Activated T-helper 17 cell treated with anti-CD3 and anti-CD28 coated beads, Interleukin-2, amount 50 U/mL, for 72 hours (primary cell): ENCODE data around the gene BCL6B. TPM values are rescaled to one million over a fixed set of nuclear protein-coding genes. Genes with fewer than 3 reads are reported as not detected.
"Not testable (repeated sequence)": the region's sequence is repeated elsewhere in the genome, so short reads cannot be mapped to it uniquely, and the experiment has no call there.

Experiments
- ATAC-seq: fragments of 150-1000 bp; cut with Tn5 transposase; replicated peaks from 2 replicates; pipeline ENCODE4 v1.10.0; 2021; ENCODE audit warnings: mild to moderate bottlenecking, moderate library complexity
- H3K27ac Mint-ChIP-seq: one replicate; pipeline ENCODE4 v1.8.0; 2022; ENCODE audit warnings: mixed read lengths
- H3K27me3 Mint-ChIP-seq: one replicate; pipeline ENCODE4 v1.8.0; 2022; ENCODE audit warnings: mixed read lengths
- H3K36me3 Mint-ChIP-seq: one replicate; pipeline ENCODE4 v1.8.0; 2022; ENCODE audit warnings: low read depth, mild to moderate bottlenecking, mixed read lengths
- H3K4me1 Mint-ChIP-seq: one replicate; pipeline ENCODE4 v1.8.0; 2022; ENCODE audit warnings: mixed read lengths
- H3K4me3 Mint-ChIP-seq: one replicate; pipeline ENCODE4 v1.8.0; 2022; ENCODE audit warnings: mild to moderate bottlenecking, mixed read lengths
- H3K9me3 Mint-ChIP-seq: one replicate; pipeline ENCODE4 v1.8.0; 2022; ENCODE audit warnings: mixed read lengths
- total RNA-seq, 2 donors: library from RNA; stranded (reverse); gene quantifications; one replicate each; pipeline ENCODE4 v1.2.3, GENCODE V29; 2022

The BCL6B gene
- total RNA-seq, 2 donors from 2014 or later = 0.50 to 2.3 TPM

GRCh38 chr17:7046725-7047397 is 24.0 kb downstream of the BCL6B start:
- Mint-ChIP-seq H3K27ac (peak overlapping the region; percentile 98), H3K36me3 (peaks cover 15% of the 10 kb centered on the region), H3K4me3 (peak overlapping the region; percentile 88), H3K4me1 (peaks cover 24% of the 10 kb centered on the region)
- ATAC-seq = peak; percentile 23
- H3K9me3 Mint-ChIP-seq, H3K27me3 Mint-ChIP-seq: not testable (repeated sequence)

GRCh38 chr17:7047566-7047965 is 24.7 kb downstream of the BCL6B start:
- peak; percentile 86 for ATAC-seq
- Mint-ChIP-seq H3K36me3 (peaks cover 15% of the 10 kb centered on the region), H3K4me1 (peaks cover 24% of the 10 kb centered on the region), H3K9me3 (no peaks in the 10 kb centered on the region), H3K27me3 (no peaks in the 10 kb centered on the region), H3K4me3 (peak overlapping the region; percentile 88), H3K27ac (peak overlapping the region; percentile 98)

GRCh38 chr17:7048968-7049367 is 26.1 kb downstream of the BCL6B start:
- Mint-ChIP-seq H3K27me3 (no peaks in the 10 kb centered on the region), H3K9me3 (no peaks in the 10 kb centered on the region), H3K27ac (peak overlapping the region; percentile 98), H3K4me3 (peak overlapping the region; percentile 88), H3K4me1 (peaks cover 24% of the 10 kb centered on the region), H3K36me3 (peaks cover 15% of the 10 kb centered on the region)
- no peak for ATAC-seq

- not testable (repeated sequence) for H3K9me3 Mint-ChIP-seq, H3K27me3 Mint-ChIP-seq
These were observed 27.7 kb downstream of the BCL6B start for GRCh38 chr17:7050583-7050982.

GRCh38 chr17:7056386-7056785 is 33.5 kb downstream of the BCL6B start:
- peaks cover 17% of the 10 kb centered on the region for H3K4me1 Mint-ChIP-seq

More at GRCh38 chr17:7050583-7050982, 27.7 kb downstream of the BCL6B start:
- H3K27ac Mint-ChIP-seq, H3K4me3 Mint-ChIP-seq, ATAC-seq: not testable (repeated sequence)
- Mint-ChIP-seq H3K36me3 (peaks cover 15% of the 10 kb centered on the region), H3K4me1 (peaks cover 24% of the 10 kb centered on the region)

GRCh38 chr17:7058831-7059447 is 36.1 kb downstream of the BCL6B start:
- H3K36me3 Mint-ChIP-seq = peaks cover 8% of the 10 kb centered on the region
- peaks cover 5% of the 10 kb centered on the region for H3K27me3 Mint-ChIP-seq
- H3K9me3 Mint-ChIP-seq = no peaks in the 10 kb centered on the region
- peak overlapping the region; percentile 59 for H3K27ac Mint-ChIP-seq
- peak; percentile 10 for ATAC-seq
- peak overlapping the region; percentile 48 for H3K4me3 Mint-ChIP-seq
- H3K4me1 Mint-ChIP-seq = peaks cover 17% of the 10 kb centered on the region

More at GRCh38 chr17:7056386-7056785, 33.5 kb downstream of the BCL6B start:
- Mint-ChIP-seq H3K4me3 (no peak overlapping the region), H3K27ac (no peak overlapping the region), H3K27me3 (no peaks in the 10 kb centered on the region), H3K9me3 (no peaks in the 10 kb centered on the region), H3K36me3 (peaks cover 8% of the 10 kb centered on the region)
- no peak for ATAC-seq

GRCh38 chr17:7060165-7060891 is 37.5 kb downstream of the BCL6B start:
- peaks cover 5% of the 10 kb centered on the region for H3K27me3 Mint-ChIP-seq
- peaks cover 8% of the 10 kb centered on the region for H3K36me3 Mint-ChIP-seq
- H3K9me3 Mint-ChIP-seq = no peaks in the 10 kb centered on the region
- peaks cover 17% of the 10 kb centered on the region for H3K4me1 Mint-ChIP-seq
- peak overlapping the region; percentile 76 for H3K4me3 Mint-ChIP-seq
- peak; percentile 90 for ATAC-seq
- H3K27ac Mint-ChIP-seq = peak overlapping the region; percentile 98

- Mint-ChIP-seq H3K36me3 (peaks cover 8% of the 10 kb centered on the region), H3K9me3 (peaks cover 6% of the 10 kb centered on the region), H3K4me1 (peaks cover 17% of the 10 kb centered on the region), H3K4me3 (no peak overlapping the region), H3K27me3 (peaks cover 5% of the 10 kb centered on the region), H3K27ac (peak overlapping the region; percentile 2)
- ATAC-seq = no peak
These were observed 40.8 kb downstream of the BCL6B start for GRCh38 chr17:7063518-7064094.

- ATAC-seq = no peak
These were observed 41.4 kb downstream of the BCL6B start for GRCh38 chr17:7064261-7064660.

GRCh38 chr17:7067198-7067597 is 44.3 kb downstream of the BCL6B start:
- Mint-ChIP-seq H3K4me3 (no peak overlapping the region), H3K27ac (no peak overlapping the region), H3K27me3 (peaks cover 8% of the 10 kb centered on the region), H3K9me3 (peaks cover 11% of the 10 kb centered on the region), H3K4me1 (no peaks in the 10 kb centered on the region), H3K36me3 (no peaks in the 10 kb centered on the region)
- ATAC-seq = no peak

More at GRCh38 chr17:7064261-7064660, 41.4 kb downstream of the BCL6B start:
- Mint-ChIP-seq H3K27me3 (peaks cover 8% of the 10 kb centered on the region), H3K9me3 (peaks cover 11% of the 10 kb centered on the region), H3K4me1 (peaks cover 10% of the 10 kb centered on the region), H3K27ac (no peak overlapping the region), H3K4me3 (no peak overlapping the region), H3K36me3 (peaks cover 8% of the 10 kb centered on the region)

GRCh38 chr17:7068268-7068667 is 45.4 kb downstream of the BCL6B start:
- no peaks in the 10 kb centered on the region for H3K36me3 Mint-ChIP-seq
- H3K9me3 Mint-ChIP-seq = peaks cover 11% of the 10 kb centered on the region
- H3K27me3 Mint-ChIP-seq = peaks cover 8% of the 10 kb centered on the region
- no peak overlapping the region for H3K27ac Mint-ChIP-seq
- no peak for ATAC-seq
- H3K4me3 Mint-ChIP-seq = no peak overlapping the region
- H3K4me1 Mint-ChIP-seq = no peaks in the 10 kb centered on the region

- Mint-ChIP-seq H3K36me3 (no peaks in the 10 kb centered on the region), H3K27me3 (peaks cover 3% of the 10 kb centered on the region), H3K27ac (no peak overlapping the region), H3K4me1 (no peaks in the 10 kb centered on the region), H3K9me3 (peaks cover 11% of the 10 kb centered on the region), H3K4me3 (no peak overlapping the region)
- no peak for ATAC-seq
These were observed 47.9 kb downstream of the BCL6B start for GRCh38 chr17:7070712-7071111.

- H3K9me3 Mint-ChIP-seq = peaks cover 11% of the 10 kb centered on the region
- no peak overlapping the region for H3K4me3 Mint-ChIP-seq
- no peak for ATAC-seq
- no peaks in the 10 kb centered on the region for H3K4me1 Mint-ChIP-seq
- H3K27me3 Mint-ChIP-seq = peaks cover 3% of the 10 kb centered on the region
- H3K27ac Mint-ChIP-seq = no peak overlapping the region
- H3K36me3 Mint-ChIP-seq = no peaks in the 10 kb centered on the region
These were observed 49.6 kb downstream of the BCL6B start for GRCh38 chr17:7072406-7072805.

- no peak for ATAC-seq
- Mint-ChIP-seq H3K36me3 (no peaks in the 10 kb centered on the region), H3K4me1 (peaks cover 3% of the 10 kb centered on the region), H3K27me3 (no peaks in the 10 kb centered on the region), H3K27ac (no peak overlapping the region), H3K9me3 (no peaks in the 10 kb centered on the region), H3K4me3 (no peak overlapping the region)
These were observed 52.1 kb downstream of the BCL6B start for GRCh38 chr17:7074931-7075330.
